H1 (cell line): Measurements from ENCODE around the gene EAF2. TPM values are rescaled to one million over a fixed set of nuclear protein-coding genes. Genes with fewer than 3 reads are reported as not detected.

ENCODE experiments used
- CTCF ChIA-PET: fragments of 300-600 bp; sonication (Branson Sonifier 250); formaldehyde crosslinking; loops from one replicate; lab custom pipeline; 2021; ENCODE audit not compliant: partially characterized antibody; lab: Charles Lee
- POLR2A ChIA-PET: fragments of 300-600 bp; sonication (Branson Sonifier 250); formaldehyde crosslinking; loops from one replicate; lab custom pipeline; 2021; ENCODE audit warnings: inconsistent platforms; ENCODE audit not compliant: partially characterized antibody; lab: Charles Lee
- DNase-seq, 2 experiments: peaks; one replicate each; pipeline versions ENCODE4 v3.0.0 to v3.0.0-alpha.2; 2010 to 2022; ENCODE audit warnings: low spot score in 2 of 2, low read depth in 1 of 2, mixed read lengths in 1 of 2
- FAIRE-seq: peaks from 2 replicates; lab custom pipeline; 2011; peaks lifted over from hg19 to GRCh38; lab: Jason Lieb, UNC
- H2AFZ ChIP-seq: 2 replicates; pipeline ENCODE4 v1.8.1; 2012; ENCODE audit warnings: low read length, inconsistent platforms
- H2AK5ac ChIP-seq: 2 replicates; pipeline ENCODE4 v1.6.1; 2013; ENCODE audit warnings: low read depth, low read length
- H2BK120ac ChIP-seq: replicated peaks from 2 replicates; pipeline ENCODE3; 2013; ENCODE audit warnings: low read depth, low read length, inconsistent platforms
- H2BK12ac ChIP-seq: 2 replicates; pipeline ENCODE4 v1.6.1; 2013; ENCODE audit warnings: low read depth, low read length
- H2BK15ac ChIP-seq: 2 replicates; pipeline ENCODE4 v1.6.1; 2013; ENCODE audit warnings: low read length
- H2BK20ac ChIP-seq: 2 replicates; pipeline ENCODE4 v1.6.1; 2013; ENCODE audit warnings: low read length
- H2BK5ac ChIP-seq: 2 replicates; pipeline ENCODE4 v1.6.1; 2013; ENCODE audit warnings: low read depth, low read length
- H3K14ac ChIP-seq: 2 replicates; pipeline ENCODE4 v1.6.1; 2013; ENCODE audit warnings: inconsistent platforms; ENCODE audit not compliant: insufficient read length
- H3K18ac ChIP-seq: 2 replicates; pipeline ENCODE4 v1.6.1; 2013; ENCODE audit warnings: low read length; ENCODE audit errors: extremely low read depth
- H3K23ac ChIP-seq: 2 replicates; pipeline ENCODE4 v1.6.1; 2013; ENCODE audit warnings: inconsistent platforms; ENCODE audit not compliant: insufficient read length
- H3K23me2 ChIP-seq: 2 replicates; pipeline ENCODE4 v1.6.1; 2013; ENCODE audit warnings: low read depth, low read length
- H3K27ac ChIP-seq: 2 replicates; pipeline ENCODE4 v1.6.1; 2011; ENCODE audit warnings: low read depth, low read length, inconsistent platforms
- H3K27me3 ChIP-seq, 4 experiments: replicated peaks in 1 of 4; 1 replicate in 1 of 4; 2 replicates in 3 of 4; pipeline versions ENCODE4 v1.6.1 to v1.8.1; 2011 to 2013; ENCODE audit warnings: low read length in 3 of 4, mild to moderate bottlenecking in 3 of 4, inconsistent platforms in 2 of 4, mixed read lengths in 2 of 4, moderate library complexity in 1 of 4; ENCODE audit not compliant: control insufficient read depth in 3 of 4, insufficient read depth in 3 of 4; ENCODE audit errors: extremely low read depth in 1 of 4
- H3K36me3 ChIP-seq, 4 experiments: 2 replicates each; pipeline versions ENCODE4 v1.6.1 to v1.8.1; 2011 to 2013; ENCODE audit warnings: mild to moderate bottlenecking in 4 of 4, low read length in 3 of 4, moderate library complexity in 2 of 4, control low read depth in 1 of 4, inconsistent platforms in 1 of 4; ENCODE audit not compliant: insufficient read depth in 4 of 4, control insufficient read depth in 2 of 4
- H3K4ac ChIP-seq: replicated peaks from 2 replicates; pipeline ENCODE3; 2013; ENCODE audit warnings: low read length, low read depth, mixed read lengths, inconsistent platforms; ENCODE audit not compliant: insufficient read length
- H3K4me1 ChIP-seq, 4 experiments: replicated peaks in 1 of 4; 1 replicate in 1 of 4; 2 replicates in 3 of 4; pipeline versions ENCODE4 v1.6.1 to v1.8.1; 2011 to 2013; ENCODE audit warnings: low read length in 3 of 4, inconsistent platforms in 2 of 4, mixed read lengths in 1 of 4; ENCODE audit not compliant: insufficient read depth in 4 of 4, control insufficient read depth in 3 of 4
- H3K4me2 ChIP-seq, 2 experiments: 2 replicates each; pipeline versions ENCODE4 v1.6.1 to v1.8.1; 2011 to 2013; ENCODE audit warnings: low read depth in 2 of 2, low read length in 2 of 2, control low read depth in 1 of 2, inconsistent platforms in 1 of 2, mild to moderate bottlenecking in 1 of 2; ENCODE audit not compliant: insufficient read depth in 1 of 2
- H3K4me3 ChIP-seq, 4 experiments: fragments of 200-600, 300-600 bp in 1 of 4; sonication (generic), shearing (Covaris generic), sonication (Bioruptor Twin) in 1 of 4; 2 replicates each; pipeline versions ENCODE4 v1.5.1 to v1.8.1; 2011 to 2016; ENCODE audit warnings: low read length in 4 of 4, low read depth in 3 of 4, control low read depth in 2 of 4, inconsistent platforms in 2 of 4, mild to moderate bottlenecking in 2 of 4, mixed read lengths in 1 of 4, moderate library complexity in 1 of 4; ENCODE audit not compliant: insufficient read depth in 2 of 4; ENCODE audit errors: extremely low read depth in 1 of 4
- H3K56ac ChIP-seq: replicated peaks from 2 replicates; pipeline ENCODE3; 2013; ENCODE audit warnings: low read depth, mild to moderate bottlenecking, mixed read lengths, low read length, inconsistent platforms; ENCODE audit not compliant: insufficient read length
- H3K79me1 ChIP-seq: 2 replicates; pipeline ENCODE4 v1.6.1; 2013; ENCODE audit warnings: low read depth, low read length, control low read depth
- H3K79me2 ChIP-seq, 2 experiments: 2 replicates each; pipeline versions ENCODE4 v1.6.1 to v1.8.1; 2012 to 2013; ENCODE audit warnings: low read length in 2 of 2, mild to moderate bottlenecking in 2 of 2, inconsistent platforms in 1 of 2; ENCODE audit not compliant: insufficient read depth in 2 of 2, control insufficient read depth in 1 of 2
- H3K9ac ChIP-seq, 4 experiments: replicated peaks in 1 of 4; 1 replicate in 1 of 4; 2 replicates in 3 of 4; pipeline versions ENCODE4 v1.6.1 to v1.8.1; 2011 to 2013; ENCODE audit warnings: low read depth in 3 of 4, low read length in 3 of 4, control low read depth in 2 of 4, mild to moderate bottlenecking in 2 of 4, moderate library complexity in 2 of 4, inconsistent platforms in 1 of 4; ENCODE audit errors: extremely low read depth in 1 of 4
- H3K9me3 ChIP-seq, 2 experiments: 2 replicates each; pipeline versions ENCODE4 v1.6.1 to v1.8.1; 2012 to 2013; ENCODE audit warnings: mild to moderate bottlenecking in 2 of 2, moderate library complexity in 2 of 2, control low read depth in 1 of 2, inconsistent platforms in 1 of 2, low read depth in 1 of 2, low read length in 1 of 2, mixed read lengths in 1 of 2; ENCODE audit not compliant: insufficient read depth in 2 of 2
- H4K20me1 ChIP-seq, 2 experiments: replicated peaks in 1 of 2; 2 replicates each; pipeline versions ENCODE3 to v1.8.1; 2011 to 2013; ENCODE audit warnings: inconsistent platforms in 2 of 2, low read length in 2 of 2, mild to moderate bottlenecking in 1 of 2; ENCODE audit not compliant: insufficient read depth in 2 of 2, control insufficient read depth in 1 of 2
- H4K5ac ChIP-seq: 2 replicates; pipeline ENCODE4 v1.6.1; 2013; ENCODE audit warnings: low read length, low read depth, mixed read lengths, inconsistent platforms; ENCODE audit not compliant: insufficient read length
- H4K8ac ChIP-seq: 2 replicates; pipeline ENCODE4 v1.8.0; 2013; ENCODE audit warnings: mild to moderate bottlenecking, moderate library complexity, low read length, inconsistent platforms; ENCODE audit not compliant: insufficient read depth; ENCODE audit errors: extremely low read depth
- H4K91ac ChIP-seq: replicated peaks from 2 replicates; pipeline ENCODE3; 2013; ENCODE audit warnings: low read length, mixed read lengths, inconsistent platforms; ENCODE audit not compliant: insufficient read length
- ASH2L ChIP-seq: fragments of 200-600, 300-600 bp; sonication (generic); IDR thresholded peaks from one replicate; pipeline ENCODE4 v1.7.1; 2017; ENCODE audit warnings: low read length
- BCL11A ChIP-seq, 2 experiments: IDR thresholded peaks; one replicate each; pipeline ENCODE4 v1.6.1; 2011; ENCODE audit warnings: low read depth in 2 of 2, low read length in 2 of 2, mild to moderate bottlenecking in 2 of 2
- CBX5 ChIP-seq: fragments of 300-800, 300-1000 bp; sonication (generic); IDR thresholded peaks from 2 replicates; pipeline ENCODE4 v1.7.1; 2016; ENCODE audit warnings: antibody characterized with exemption, low read length, low read depth
- E2F6 ChIP-seq: IDR thresholded peaks from 2 replicates; pipeline ENCODE4 v1.6.1; 2012; ENCODE audit warnings: inconsistent platforms
- NANOG ChIP-seq: IDR thresholded peaks from 2 replicates; pipeline ENCODE4 v1.6.1; 2011; ENCODE audit warnings: low read length, low read depth, mild to moderate bottlenecking, inconsistent platforms; ENCODE audit not compliant: insufficient read depth, poor library complexity, severe bottlenecking
- POLR2AphosphoS5 ChIP-seq: IDR thresholded peaks from 2 replicates; pipeline ENCODE4 v1.6.1; 2011; ENCODE audit warnings: low read depth, low read length
- RAD21 ChIP-seq, 2 experiments: IDR thresholded peaks in 1 of 2; conservative IDR thresholded peaks in 1 of 2; 2 replicates each; pipeline ENCODE4 v1.6.1; 2011; ENCODE audit warnings: low read depth in 2 of 2, low read length in 2 of 2, improper control_type of control experiment in 1 of 2, inconsistent platforms in 1 of 2, mild to moderate bottlenecking in 1 of 2, moderate library complexity in 1 of 2
- SP1 ChIP-seq: IDR thresholded peaks from 2 replicates; pipeline ENCODE4 v1.6.1; 2011; ENCODE audit warnings: low read depth, low read length
- SUZ12 ChIP-seq: fragments of 200-600 bp; sonication (generic); IDR thresholded peaks from 2 replicates; pipeline ENCODE4 v1.6.1; 2012; ENCODE audit warnings: mild to moderate bottlenecking, inconsistent platforms, low read length, moderate library complexity, mixed read lengths
- TBP ChIP-seq: IDR thresholded peaks from 2 replicates; pipeline ENCODE4 v1.6.1; 2011; ENCODE audit warnings: low read depth, low read length, improper control_type of control experiment
- TEAD4 ChIP-seq: IDR thresholded peaks from 2 replicates; pipeline ENCODE4 v1.6.1; 2012; ENCODE audit warnings: low read depth, low read length, inconsistent platforms, mixed read lengths
- YY1 ChIP-seq: IDR thresholded peaks from 2 replicates; pipeline ENCODE4 v1.6.1; 2011; ENCODE audit warnings: low read depth, mild to moderate bottlenecking, low read length
- WGBS, 2 experiments: shearing (Covaris generic) in 1 of 2; methylation state at CpG; one replicate each; pipeline versions ENCODE4 v1.1.6 to v1.1.7; 2013 to 2015; ENCODE audit warnings: low lambda C conversion rate in 2 of 2, mixed read lengths in 2 of 2, inconsistent platforms in 1 of 2, low coverage in 1 of 2, missing lambda C conversion rate in 1 of 2; ENCODE audit not compliant: insufficient replicate concordance in 2 of 2, insufficient coverage in 1 of 2, insufficient read length in 1 of 2; ENCODE audit errors: extremely low coverage in 1 of 2, missing lambda C conversion rate in 1 of 2; 5-methylcytosine and 5-hydroxymethylcytosine counted together
- polyA plus RNA-seq, 7 experiments: library from polyadenylated mRNA; depleted of rRNA in 3 of 7; stranded (reverse) in 5 of 7; unstranded in 2 of 7; fragments of >200 nt in 5 of 7; fragments of 200-250 nt in 2 of 7; gene quantifications; 1 replicate in 5 of 7; 2 replicates in 1 of 7; 4 replicates in 1 of 7; pipeline versions ENCODE4 v1.2.1 to v1.2.3, GENCODE V29; 2011 to 2013; ENCODE audit warnings: missing spikeins in 2 of 7, mixed read lengths in 2 of 7
- total RNA-seq: library from RNA; stranded (reverse); fragmentation: NEBNext Ultra II Directional; extraction: Animal tissue kit (Norgen Biotek cat#: 25700); gene quantifications from 2 replicates; pipeline ENCODE4 v1.2.1, GENCODE V29; 2021

EAF2 gene
- total and polyA plus RNA-seq, 2 of the 8 experiments (the other 6 are each of a cell fraction or from before 2014, with no cell fraction given) = 3.6 to 6.6 TPM

GRCh38 chr3:121786485-121786884, 48.5 kb upstream of the EAF2 start:
- H2AK5ac ChIP-seq = no peak overlapping the region
- no peaks in the 10 kb centered on the region for H3K23me2 ChIP-seq
- no peak overlapping the region for H2BK120ac ChIP-seq
- DNase-seq (no peak), FAIRE-seq (no peak)
- no peaks in the 10 kb centered on the region for H3K79me1 ChIP-seq
- H3K27me3 ChIP-seq = no peaks in the 10 kb centered on the region
- WGBS, 2 experiments = 88% methylated on average over 2 of the region's 2 CpGs; no CpG with 5 or more reads in 1 of the 2 experiments
- no peak overlapping the region for H3K18ac ChIP-seq
- H4K8ac ChIP-seq = no peak overlapping the region
- no peak overlapping the region for H2AFZ ChIP-seq
- H2BK5ac ChIP-seq = no peak overlapping the region
- H3K56ac ChIP-seq = no peak overlapping the region
- no peak overlapping the region for H3K4me2 ChIP-seq
- H2BK12ac ChIP-seq = no peak overlapping the region
- H3K23ac ChIP-seq = no peak overlapping the region
- H2BK20ac ChIP-seq = no peak overlapping the region
- TF ChIP-seq SUZ12 (no peak), RAD21 (IDR thresholded peaks at IDR 0.05 in 1 of 2, conservative IDR thresholded peaks at IDR 0.05 in 1 of 2; ENCODE audit: low read depth in 2 of 2, low read length in 2 of 2) (no peak), BCL11A (IDR thresholded peaks at IDR 0.05; ENCODE audit: low read depth in 2 of 2, low read length in 2 of 2) (no peak), YY1 (no peak), TBP (no peak), CBX5 (no peak), TEAD4 (no peak), E2F6 (no peak), SP1 (no peak), NANOG (no peak), POLR2AphosphoS5 (no peak), ASH2L (no peak)
- H3K9ac ChIP-seq = no peak overlapping the region
- H3K79me2 ChIP-seq = no peaks in the 10 kb centered on the region
- H3K36me3 ChIP-seq = peaks cover 0 to 46% (median 24%) of the 10 kb centered on the region in 4 experiments; a peak in 6 of 8 replicates
- H3K14ac ChIP-seq = no peak overlapping the region
- no peak overlapping the region for H3K4ac ChIP-seq
- H4K5ac ChIP-seq = no peak overlapping the region
- no peaks in the 10 kb centered on the region for H3K4me1 ChIP-seq
- ChIA-PET CTCF (interaction anchor here (1.3 kb wide), 1 partner anchor 236 kb away, joined by 3 read pairs; no protein-coding TSS in a partner anchor), POLR2A (no interaction called here)
- H4K91ac ChIP-seq = no peak overlapping the region
- H3K27ac ChIP-seq = no peak overlapping the region
- H2BK15ac ChIP-seq = no peak overlapping the region
- H3K4me3 ChIP-seq = no peak overlapping the region
- no peaks in the 10 kb centered on the region for H3K9me3 ChIP-seq
- no peaks in the 10 kb centered on the region for H4K20me1 ChIP-seq
